Choroid plexus epithelial cell (primary cell): ENCODE measurements around the gene EGFL7.
A peak's percentile ranks its signal among the peaks of the same experiment; 100 is the strongest.
"Not testable (repeated sequence)": the region's sequence is repeated elsewhere in the genome, so short reads cannot be mapped to it uniquely, and the experiment has no call there.

Source experiments
- DNase-seq: peaks from one replicate; pipeline ENCODE4 v3.0.0-alpha.2; 2010; ENCODE audit warnings: low read depth
- H3K4me3 ChIP-seq: 2 replicates; pipeline ENCODE4 v1.5.1; 2011; ENCODE audit warnings: low read depth, mild to moderate bottlenecking, control low read depth, low read length, moderate library complexity
- TF ChIP-seq, protein P1 (sequence below): conservative IDR thresholded peaks from 2 replicates; pipeline ENCODE4 v1.5.1; 2011; ENCODE audit warnings: low read depth, mild to moderate bottlenecking, control low read depth, inconsistent platforms, low read length, moderate library complexity

Gene EGFL7

DNA sequence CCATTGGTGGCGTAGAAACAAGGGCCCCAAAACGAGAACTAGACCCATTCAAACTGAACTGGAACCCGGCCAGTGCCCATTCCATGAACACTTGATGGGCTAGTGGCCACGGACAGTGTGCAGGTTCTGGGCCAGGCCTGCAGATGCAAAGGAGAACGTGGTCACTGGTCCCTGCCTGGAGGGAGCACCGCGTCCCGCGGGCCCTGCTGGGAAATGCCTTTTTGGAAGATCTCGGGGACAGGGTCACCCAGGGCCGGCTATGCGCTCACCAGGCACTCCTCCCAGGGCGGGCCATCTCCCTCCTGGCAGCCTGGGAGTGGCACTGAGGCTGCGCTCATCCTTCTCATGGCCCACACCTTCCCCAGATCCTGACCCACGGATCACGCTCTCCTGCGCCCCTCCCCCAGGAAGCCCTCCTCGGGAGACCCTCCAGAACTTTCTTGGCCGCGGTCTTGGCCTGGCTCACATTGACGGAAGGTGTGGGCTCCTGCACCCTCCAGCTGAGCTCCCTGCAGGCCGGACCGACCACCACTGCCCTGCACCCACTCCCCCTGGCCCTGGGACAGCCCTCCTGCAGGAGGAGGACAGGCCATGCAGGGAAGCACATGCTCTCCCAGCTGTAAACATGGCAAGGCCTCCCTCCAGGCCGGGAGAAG, 46.9 kb downstream of the EGFL7 start:
- DNase-seq: no peak

DNA sequence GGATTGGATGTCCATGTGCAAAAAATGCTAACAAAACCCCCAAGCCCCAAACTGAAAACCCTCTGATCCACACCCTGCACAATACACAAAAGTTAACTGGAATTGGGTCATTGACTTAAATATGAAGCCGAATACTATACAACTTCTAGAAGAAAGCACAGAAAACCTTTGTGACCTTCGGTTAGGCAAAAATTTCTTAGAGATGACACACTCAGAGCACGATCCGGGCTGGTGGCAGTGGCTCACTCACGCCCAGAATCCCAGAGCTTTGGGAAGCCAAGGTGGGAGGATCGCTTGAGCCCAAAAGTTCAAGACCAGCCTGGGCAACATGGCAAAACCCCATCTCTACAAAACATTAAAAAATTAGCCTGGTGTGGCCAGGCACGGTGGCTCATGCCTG, 47.8 kb downstream of the EGFL7 start:
- no peak overlapping the region for H3K4me3 ChIP-seq
- no peak for DNase-seq
- TF ChIP-seq, protein P1, sequence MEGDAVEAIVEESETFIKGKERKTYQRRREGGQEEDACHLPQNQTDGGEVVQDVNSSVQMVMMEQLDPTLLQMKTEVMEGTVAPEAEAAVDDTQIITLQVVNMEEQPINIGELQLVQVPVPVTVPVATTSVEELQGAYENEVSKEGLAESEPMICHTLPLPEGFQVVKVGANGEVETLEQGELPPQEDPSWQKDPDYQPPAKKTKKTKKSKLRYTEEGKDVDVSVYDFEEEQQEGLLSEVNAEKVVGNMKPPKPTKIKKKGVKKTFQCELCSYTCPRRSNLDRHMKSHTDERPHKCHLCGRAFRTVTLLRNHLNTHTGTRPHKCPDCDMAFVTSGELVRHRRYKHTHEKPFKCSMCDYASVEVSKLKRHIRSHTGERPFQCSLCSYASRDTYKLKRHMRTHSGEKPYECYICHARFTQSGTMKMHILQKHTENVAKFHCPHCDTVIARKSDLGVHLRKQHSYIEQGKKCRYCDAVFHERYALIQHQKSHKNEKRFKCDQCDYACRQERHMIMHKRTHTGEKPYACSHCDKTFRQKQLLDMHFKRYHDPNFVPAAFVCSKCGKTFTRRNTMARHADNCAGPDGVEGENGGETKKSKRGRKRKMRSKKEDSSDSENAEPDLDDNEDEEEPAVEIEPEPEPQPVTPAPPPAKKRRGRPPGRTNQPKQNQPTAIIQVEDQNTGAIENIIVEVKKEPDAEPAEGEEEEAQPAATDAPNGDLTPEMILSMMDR: no peak

More for the DNA sequence above, 46.9 kb downstream of the EGFL7 start:
- H3K4me3 ChIP-seq: no peak overlapping the region
- TF ChIP-seq, protein P1: no peak

DNA sequence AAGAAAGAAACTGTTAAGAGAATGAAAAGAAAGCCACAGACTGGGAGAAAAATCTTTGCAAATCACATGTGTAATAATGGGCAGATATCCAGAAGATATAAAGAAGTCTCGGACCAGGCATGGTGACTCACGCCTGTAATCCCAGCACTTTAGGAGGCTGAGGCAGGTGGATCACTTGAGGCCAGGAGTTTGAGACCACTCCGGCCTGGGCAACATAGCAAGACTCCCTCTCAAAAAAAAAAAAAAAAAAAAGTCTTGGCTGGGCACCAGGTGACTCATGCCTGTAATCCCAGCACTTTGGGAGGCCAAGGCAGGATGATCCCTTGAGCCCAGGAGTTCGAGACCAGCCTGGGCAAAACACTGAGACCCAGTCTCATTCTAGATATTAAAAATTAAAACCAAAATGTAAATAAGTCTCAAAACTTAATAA, 48.5 kb downstream of the EGFL7 start:
- H3K4me3 ChIP-seq: not testable (repeated sequence)
- DNase-seq: peak; percentile 74

DNA sequence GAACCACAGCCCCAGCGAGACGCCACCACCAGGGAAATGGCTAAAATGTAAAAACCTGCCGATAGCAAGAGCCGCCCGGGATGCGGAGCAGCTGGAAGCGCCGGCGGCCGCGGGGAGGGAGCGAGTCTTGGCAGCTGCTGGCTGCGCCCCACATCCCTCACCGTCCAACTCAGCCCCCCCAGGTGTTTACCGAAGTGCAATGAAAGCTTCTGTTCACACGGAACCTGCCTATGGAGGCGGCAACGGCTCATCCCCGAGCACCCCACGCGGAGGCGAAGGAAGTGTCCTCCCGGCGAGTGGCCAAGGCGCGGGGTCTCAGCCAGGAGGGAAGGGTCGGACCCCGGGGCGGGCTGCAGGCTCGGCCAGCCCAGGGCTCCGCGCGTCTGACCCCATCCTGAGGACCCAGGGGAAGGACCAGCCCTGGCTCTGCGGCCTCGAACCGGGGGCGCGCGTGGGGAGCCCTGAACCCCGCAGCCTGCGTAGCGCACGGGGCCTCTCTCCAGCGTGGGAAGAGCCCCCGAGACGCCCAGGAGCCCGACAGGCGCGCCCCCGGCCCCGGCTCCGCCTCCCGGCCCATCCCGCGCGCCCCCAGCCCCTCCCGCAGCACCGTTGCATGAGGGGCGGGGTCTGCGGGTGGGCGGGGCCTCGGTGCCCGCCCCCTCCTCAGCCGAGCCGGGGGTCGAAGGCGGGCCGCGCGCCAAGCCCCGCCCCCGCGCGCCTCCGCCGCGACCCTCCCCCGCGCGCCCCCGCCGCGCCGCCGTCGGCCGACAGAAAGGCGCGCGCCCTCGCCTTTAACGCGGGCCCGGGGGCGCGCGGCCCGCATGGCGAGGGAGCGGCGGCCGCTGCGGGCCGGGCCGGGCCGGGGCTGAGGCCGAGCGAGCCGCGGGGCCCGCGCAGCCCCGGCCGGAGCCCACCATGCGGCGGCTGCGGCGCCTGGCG, 49.3 kb downstream of the EGFL7 start, which contains the start of gene DIPK1B:
Gene DIPK1B (plus strand): TSS at position 822 of the 939 bp plus-strand sequence. CDS start 94 bp downstream, at position 916.
- TF ChIP-seq, protein P1: no peak
- no peak for DNase-seq
- H3K4me3 ChIP-seq: peak within 1 kb of the TSS; percentile 26

DNA sequence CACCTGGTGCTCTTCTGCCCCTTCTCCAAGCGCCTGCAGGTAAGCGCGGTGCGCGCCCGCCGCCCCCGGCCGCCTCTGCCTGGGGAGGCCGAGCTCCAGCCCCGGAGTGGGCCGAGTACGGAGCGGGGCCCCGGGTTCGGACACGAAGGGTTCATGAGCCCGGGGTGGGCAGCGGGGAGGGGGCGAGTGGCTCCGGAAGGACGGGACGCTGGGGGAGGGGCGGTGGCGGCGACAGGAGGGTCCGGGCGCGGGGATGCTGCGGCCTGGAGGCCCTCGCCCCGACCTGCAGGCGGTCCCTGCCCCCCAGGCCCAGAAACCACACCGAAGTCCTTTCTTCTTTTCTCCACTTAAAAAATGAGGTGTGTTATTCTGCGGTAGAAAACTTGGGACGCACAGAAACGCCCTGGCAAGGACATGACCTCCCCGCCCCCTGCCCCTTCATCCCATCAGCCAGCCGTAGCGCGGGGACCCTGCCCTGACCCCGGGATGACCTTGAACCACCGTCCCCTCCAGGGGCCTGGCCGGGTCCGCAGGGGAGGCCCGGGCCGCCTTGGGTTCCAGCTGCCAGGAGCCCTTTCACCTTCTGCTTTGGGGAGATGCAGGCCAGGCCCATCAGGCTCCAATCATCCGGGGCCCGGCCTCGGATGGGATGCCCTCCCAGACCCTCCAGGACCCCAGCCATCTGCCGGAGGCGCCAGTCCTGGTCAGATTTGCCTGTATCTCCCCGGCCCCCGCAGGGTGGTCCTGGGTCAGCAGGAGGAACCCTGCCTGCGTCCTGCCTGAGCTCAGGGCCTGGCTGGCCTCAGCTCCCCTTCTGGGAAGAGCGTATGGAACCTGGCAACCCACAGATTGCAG, 50.2 kb downstream of the EGFL7 start:
- peak overlapping the region; percentile 26 for H3K4me3 ChIP-seq
- TF ChIP-seq, protein P1: no peak
- no peak for DNase-seq

DNA sequence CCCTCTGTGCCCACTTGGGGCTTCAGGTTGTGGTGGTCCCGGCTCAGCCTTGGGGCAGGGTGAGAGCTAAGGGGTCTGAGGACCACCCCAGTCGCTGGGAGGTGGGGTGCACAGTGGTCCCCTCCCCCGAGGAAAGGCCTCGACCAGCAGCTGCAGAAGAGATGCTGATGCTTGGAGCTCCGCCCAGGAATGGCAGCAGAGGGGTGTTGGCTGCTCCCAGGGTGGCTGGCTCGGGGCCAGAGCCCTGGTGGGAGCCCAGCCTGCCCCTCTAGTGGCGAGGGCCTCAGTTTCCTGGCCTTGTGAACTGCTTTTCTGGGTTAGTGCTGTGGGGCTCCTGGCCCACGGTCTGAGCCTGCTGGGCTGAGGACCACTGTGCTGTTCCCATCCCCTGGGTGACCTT, 50.8 kb downstream of the EGFL7 start:
- no peak overlapping the region for H3K4me3 ChIP-seq
- TF ChIP-seq, protein P1: no peak
- DNase-seq: no peak
